ENCODE measurements around the gene EDIL3.

The EDIL3 gene

DNA sequence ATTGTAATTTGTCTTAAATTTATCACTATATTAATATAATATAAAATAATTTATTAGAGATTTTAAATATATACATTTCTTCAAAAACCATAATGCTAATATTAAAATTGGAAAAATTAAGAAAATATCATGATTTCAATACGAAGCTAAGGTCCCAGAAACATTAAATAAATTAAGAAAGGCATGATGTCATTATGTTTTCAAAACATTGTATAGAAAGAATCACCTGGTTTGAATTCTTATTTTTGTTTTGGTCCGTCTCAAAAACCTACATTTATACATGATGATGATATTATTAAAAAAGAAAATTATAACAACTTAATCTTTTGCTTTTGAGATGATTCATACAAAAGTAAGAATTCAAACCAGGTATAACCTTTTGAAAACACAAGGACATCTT is 8.2 kb upstream of the EDIL3 start:
- TF ChIP-seq JUND (IDR thresholded peaks at IDR 0.05; ENCODE audit: low read depth), result no peak
- in situ Hi-C loops (cut with HindIII; ENCODE audit: low pct_unique_long_range_greater_than_20kb, low sequenced_read_pairs), result no loop called here
- no peak for DNase-seq (ENCODE audit: low read depth in 1 of 2, low spot score in 1 of 2)

DNA sequence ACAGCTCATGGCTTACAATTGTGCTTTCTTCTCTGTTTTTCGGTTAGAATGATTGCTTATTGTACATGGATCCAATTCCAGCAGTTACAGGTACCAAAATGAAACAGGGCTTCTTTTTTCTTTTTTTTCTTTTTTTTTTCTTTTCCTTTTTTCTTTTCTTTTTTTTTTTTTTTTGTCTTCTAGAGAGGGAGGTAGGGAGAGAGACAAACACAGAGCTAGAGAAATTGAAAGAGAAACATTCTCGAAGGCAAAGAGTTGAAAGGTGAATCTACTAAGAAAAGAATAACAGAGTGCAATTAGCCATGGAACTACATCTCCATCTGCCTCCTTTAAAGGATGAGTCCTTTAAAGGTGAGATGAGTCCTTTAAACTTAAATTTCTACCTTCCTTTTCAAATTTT is 1.0 kb upstream of the EDIL3 start:
- TF ChIP-seq JUND (IDR thresholded peaks at IDR 0.05; ENCODE audit: low read depth), result no peak
- DNase-seq (ENCODE audit: low read depth in 1 of 2, low spot score in 1 of 2), result no peak
- in situ Hi-C loops (cut with HindIII; ENCODE audit: low pct_unique_long_range_greater_than_20kb, low sequenced_read_pairs), result no loop called here

DNA sequence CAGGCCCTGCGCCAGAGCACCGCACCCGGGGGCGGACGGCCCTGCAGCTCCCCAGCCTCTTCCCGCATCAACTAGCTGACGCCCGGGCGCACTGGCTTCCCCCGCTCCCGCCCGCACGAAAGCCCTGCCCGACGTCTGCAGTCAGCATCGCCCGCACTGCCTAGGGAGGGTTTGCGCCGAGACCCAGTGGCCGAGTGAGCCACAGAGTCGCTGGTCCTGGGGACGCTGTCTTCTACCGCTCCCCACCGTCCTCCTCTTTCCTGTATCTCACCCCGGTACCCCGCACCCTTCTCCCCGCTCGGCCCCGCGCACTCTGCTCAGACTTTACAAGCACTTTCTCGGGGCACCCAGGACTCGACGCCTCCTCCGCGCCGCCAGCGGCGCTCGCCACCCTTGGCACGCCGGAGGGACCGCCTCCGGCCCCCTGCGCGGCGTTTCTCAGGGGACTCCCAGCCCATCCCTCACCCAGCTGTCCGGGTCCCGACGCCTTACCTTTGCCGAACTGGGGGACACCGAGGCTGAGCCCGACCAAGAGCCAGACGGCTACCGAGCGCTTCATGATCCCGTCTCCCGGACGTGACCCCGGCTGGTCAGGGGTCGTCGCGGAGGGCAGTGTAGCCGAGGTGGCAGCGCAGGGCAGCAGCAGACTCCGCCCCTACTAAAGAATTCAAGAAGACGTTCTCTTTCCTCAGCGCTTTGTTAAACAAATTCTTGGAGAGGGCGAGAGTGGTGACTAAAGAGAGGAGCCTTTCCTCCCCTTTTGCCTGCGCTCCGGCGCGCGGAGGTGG is 670 bp downstream of the EDIL3 start:
- no peak for TF ChIP-seq JUND (IDR thresholded peaks at IDR 0.05; ENCODE audit: low read depth)
- DNase-seq (ENCODE audit: low read depth in 1 of 2, low spot score in 1 of 2), result peak in 1 of 2 experiments; percentile 26
- in situ Hi-C loops (cut with HindIII; ENCODE audit: low pct_unique_long_range_greater_than_20kb, low sequenced_read_pairs), result no loop called here

DNA sequence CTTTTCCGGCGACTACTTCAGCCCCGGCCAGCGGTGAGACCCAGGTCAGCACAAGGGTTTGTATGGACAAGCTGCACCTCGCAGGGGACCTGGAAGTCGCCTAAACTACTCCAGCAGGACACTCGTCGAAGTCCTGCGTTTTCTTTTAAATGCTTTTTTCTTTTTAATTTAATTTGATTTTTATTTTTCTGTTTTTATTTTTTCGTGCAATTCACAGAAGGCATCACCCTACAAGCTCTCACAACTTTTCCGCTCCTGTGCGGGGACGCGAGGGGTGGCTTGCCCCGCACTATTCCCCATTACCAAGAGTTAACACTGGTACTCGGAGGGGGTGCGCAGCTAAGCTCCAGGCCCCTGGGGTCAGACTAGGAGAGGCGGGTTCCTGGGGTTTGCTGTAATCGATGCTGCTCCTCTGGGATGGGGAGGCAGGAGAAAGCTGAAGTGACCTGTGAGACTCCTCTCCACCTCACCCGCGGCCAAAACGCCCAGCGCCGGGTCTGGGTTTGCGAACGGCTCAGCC is 1.3 kb downstream of the EDIL3 start:
- TF ChIP-seq JUND (IDR thresholded peaks at IDR 0.05; ENCODE audit: low read depth), result no peak
- in situ Hi-C loops (cut with HindIII; ENCODE audit: low pct_unique_long_range_greater_than_20kb, low sequenced_read_pairs), result no loop called here
- DNase-seq (ENCODE audit: low read depth in 1 of 2, low spot score in 1 of 2), result no peak

DNA sequence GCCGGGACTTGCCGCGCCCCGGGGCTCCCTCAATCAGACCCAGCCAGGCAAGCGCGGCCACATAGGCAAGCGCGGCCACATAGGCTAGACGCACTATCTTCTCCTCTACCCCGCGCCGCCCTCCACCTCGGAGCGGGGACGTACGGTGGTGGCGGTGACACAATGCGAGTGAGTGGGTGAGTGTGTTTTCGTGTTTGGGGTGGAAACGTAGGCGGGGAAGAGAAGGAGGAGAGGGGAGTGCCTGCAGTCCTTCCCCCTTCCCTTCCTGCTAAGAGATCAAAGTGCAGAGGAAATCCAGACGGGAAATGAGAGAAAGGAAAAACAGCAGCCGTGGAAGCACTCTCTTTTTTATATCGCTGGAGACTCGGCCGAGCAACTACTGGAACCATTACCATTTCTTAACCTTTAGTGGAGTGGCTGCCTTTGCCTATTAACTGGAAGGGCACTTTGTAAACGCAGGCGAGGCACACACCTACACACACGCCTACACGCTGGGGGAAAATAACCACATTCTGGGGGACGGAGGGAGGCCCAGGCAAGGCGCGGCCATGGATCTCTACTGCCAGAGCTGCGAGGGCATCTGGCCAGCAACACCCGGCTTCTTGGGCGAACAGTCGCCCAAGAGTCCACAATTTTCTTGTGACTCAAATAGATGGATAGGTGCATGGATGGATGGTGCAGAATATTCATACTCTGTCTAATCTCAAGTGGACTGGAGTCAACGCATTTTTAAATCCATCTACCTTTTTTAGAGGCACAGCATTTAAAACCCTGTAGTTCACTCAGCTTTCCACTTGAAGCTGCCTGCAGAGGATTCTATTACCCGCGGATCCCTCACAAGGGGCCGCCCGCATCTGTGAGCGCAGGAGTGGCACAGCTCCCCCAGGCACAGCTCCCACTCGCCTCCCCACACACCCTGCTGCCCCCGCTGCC is 2.1 kb downstream of the EDIL3 start:
- peak in 1 of 2 experiments; percentile 47 for DNase-seq (ENCODE audit: low read depth in 1 of 2, low spot score in 1 of 2)
- in situ Hi-C loops (cut with HindIII; ENCODE audit: low pct_unique_long_range_greater_than_20kb, low sequenced_read_pairs), result no loop called here
- no peak for TF ChIP-seq JUND (IDR thresholded peaks at IDR 0.05; ENCODE audit: low read depth)

DNA sequence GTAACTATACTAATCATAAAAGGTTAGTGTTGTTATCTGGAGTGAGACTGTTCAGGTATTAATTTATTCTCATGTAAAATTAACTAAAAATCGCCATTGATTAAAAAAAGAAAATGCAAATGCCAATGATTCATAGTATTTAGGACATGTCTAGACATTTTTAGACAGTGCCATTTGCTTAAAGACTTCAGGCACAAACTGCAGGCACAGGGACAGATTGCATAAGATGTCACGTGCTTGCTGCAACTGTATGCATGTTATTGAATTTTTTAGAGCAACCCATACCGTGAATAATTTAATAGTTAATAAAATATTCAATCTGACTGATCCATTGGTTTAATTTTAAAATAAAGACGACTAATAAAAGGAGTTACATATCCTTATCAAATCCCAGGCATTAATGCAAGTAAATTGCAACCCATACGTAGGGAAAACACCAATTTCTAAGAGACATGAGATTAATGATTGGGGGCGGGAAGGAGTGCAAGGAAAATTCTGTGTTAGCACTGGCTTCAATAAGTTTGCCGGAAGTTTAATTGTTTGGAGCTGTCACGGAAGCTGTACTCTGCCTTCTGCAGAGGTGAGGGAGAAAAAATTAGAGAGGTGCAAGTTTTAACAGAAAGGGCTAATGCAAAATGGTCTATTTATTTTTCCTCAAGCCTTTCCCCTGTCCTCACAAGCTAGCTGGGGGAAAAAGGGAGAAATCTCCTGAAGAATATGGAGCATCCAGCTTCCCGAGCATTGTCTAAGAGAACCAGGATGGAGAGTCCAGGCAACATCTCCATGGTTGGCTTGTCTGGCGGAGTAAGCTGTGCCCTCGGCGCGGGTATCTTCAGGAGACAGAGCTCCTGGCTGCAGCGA is 2.9 kb downstream of the EDIL3 start:
- no peak for TF ChIP-seq JUND (IDR thresholded peaks at IDR 0.05; ENCODE audit: low read depth)
- no peak for DNase-seq (ENCODE audit: low read depth in 1 of 2, low spot score in 1 of 2)
- in situ Hi-C loops (cut with HindIII; ENCODE audit: low pct_unique_long_range_greater_than_20kb, low sequenced_read_pairs), result no loop called here

DNA sequence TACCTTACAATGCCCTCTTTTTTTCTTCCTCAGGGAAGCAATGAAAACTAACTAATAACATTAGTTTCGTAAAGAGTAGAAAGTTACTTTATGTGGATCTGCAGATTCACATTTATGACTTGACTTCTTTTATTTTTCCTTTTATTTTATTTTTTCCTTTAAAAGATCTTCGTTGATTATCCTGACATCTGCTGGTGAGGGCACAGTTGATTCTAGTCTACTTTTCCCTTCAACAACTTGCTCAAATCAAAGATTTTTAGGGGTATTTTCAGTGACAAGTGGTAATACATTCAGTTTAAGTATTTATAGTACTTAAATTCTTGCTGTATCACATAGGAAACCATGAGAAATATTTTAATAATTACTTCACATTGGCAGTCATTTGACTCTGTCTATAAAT is 4.9 kb downstream of the EDIL3 start:
- TF ChIP-seq JUND (IDR thresholded peaks at IDR 0.05; ENCODE audit: low read depth), result no peak
- in situ Hi-C loops (cut with HindIII; ENCODE audit: low pct_unique_long_range_greater_than_20kb, low sequenced_read_pairs), result no loop called here
- DNase-seq (ENCODE audit: low read depth in 1 of 2, low spot score in 1 of 2), result no peak

DNA sequence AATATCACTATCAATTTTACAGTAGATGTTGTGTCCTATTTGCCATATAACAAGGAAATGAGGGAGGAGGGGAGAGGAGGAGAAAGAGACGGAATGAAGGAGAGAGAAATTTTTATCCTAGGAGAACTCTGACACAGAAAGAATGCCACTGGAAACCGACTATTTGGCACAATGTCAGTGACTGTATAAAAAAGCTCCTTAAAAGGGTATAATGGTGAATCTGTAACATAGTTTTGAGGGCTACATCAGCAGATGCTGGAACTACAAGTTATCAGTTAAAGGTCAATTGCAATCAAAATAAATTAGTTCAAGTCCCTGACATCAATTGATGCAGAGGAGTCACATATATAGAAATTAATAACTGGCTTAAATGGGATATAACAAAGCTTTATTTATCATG is 5.7 kb downstream of the EDIL3 start:
- in situ Hi-C loops (cut with HindIII; ENCODE audit: low pct_unique_long_range_greater_than_20kb, low sequenced_read_pairs), result no loop called here
- no peak for DNase-seq (ENCODE audit: low read depth in 1 of 2, low spot score in 1 of 2)
- TF ChIP-seq JUND (IDR thresholded peaks at IDR 0.05; ENCODE audit: low read depth), result no peak

DNA sequence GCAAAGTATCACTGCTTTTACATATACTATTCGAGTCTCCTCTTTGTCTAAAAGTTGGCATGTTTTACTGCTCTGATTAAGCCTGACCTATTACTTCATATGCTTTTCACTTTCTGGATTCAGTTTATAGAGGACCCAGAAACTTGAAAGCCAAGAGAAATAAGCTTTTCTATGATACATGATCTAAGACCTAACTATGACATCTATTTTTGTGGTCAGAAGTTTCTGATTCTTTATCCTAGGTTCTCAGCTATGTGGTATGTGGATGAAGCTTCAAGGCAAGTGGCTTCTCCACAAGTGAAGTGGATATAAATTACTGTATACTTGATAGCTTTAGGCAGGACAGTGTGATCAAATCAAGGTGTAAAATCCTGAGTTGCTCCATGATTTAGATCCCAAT is 6.3 kb downstream of the EDIL3 start:
- DNase-seq (ENCODE audit: low read depth in 1 of 2, low spot score in 1 of 2), result no peak
- in situ Hi-C loops (cut with HindIII; ENCODE audit: low pct_unique_long_range_greater_than_20kb, low sequenced_read_pairs), result no loop called here
- no peak for TF ChIP-seq JUND (IDR thresholded peaks at IDR 0.05; ENCODE audit: low read depth)

DNA sequence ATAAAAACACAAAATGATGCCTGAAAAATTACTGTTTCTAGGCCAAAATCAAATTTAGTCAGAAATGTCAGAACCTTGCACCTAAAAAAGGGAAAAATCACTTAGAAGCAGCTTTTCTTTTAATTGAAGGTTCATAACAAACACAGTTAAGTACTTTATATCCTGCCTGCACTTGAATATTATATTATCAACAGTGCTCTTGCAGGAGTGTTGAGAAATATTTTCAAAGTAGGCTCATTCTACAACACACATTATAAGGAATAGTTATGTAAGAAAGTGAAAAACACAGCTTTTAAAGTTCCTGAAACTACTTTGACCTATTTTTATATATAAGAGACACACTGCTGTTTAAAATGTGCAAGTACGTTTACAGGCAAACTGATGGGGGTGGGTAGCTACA is 8.3 kb downstream of the EDIL3 start:
- no peak for DNase-seq (ENCODE audit: low read depth in 1 of 2, low spot score in 1 of 2)
- no peak for TF ChIP-seq JUND (IDR thresholded peaks at IDR 0.05; ENCODE audit: low read depth)
- in situ Hi-C loops (cut with HindIII; ENCODE audit: low pct_unique_long_range_greater_than_20kb, low sequenced_read_pairs), result no loop called here

DNA sequence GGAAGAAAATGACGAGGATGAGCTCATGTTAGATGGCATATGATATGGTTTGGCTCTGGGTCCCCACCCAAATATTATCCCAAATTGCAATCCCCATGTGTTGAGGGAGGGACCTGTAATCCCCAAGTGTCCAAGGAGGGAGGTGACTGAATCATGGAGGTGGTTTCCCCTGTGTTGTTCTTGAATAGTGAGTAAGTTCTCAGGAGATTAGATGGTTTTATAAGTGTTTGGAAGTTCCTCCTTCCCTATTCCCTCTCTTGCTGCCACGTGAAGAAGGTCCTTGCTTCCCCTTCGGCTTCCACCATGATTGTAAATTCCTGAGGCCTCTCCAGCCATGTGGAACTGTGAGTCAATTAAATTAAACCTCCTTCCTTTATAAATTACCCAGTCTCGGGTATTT is 10.1 kb downstream of the EDIL3 start:
- no peak for DNase-seq (ENCODE audit: low read depth in 1 of 2, low spot score in 1 of 2)
- TF ChIP-seq JUND (IDR thresholded peaks at IDR 0.05; ENCODE audit: low read depth), result no peak
- in situ Hi-C loops (cut with HindIII; ENCODE audit: low pct_unique_long_range_greater_than_20kb, low sequenced_read_pairs), result no loop called here

DNA sequence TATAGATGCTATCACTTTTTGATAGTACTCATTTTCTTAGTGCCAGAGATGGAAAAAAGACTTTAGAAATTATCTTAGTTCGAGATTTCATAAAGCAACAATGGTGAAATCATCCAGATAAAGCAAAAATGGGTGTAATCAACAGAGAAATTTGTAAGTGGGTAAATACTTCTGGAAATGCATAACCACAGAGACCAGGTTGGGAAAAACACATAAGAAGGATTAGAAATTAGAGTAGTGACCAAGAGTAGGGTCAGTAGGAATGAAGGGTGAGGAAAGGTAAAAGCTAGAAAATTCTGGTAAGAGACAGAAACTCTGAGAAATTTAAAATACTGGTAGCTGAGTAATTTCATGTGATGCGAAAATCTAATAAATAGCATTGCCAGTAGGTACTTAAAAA is 11.2 kb downstream of the EDIL3 start:
- in situ Hi-C loops (cut with HindIII; ENCODE audit: low pct_unique_long_range_greater_than_20kb, low sequenced_read_pairs), result no loop called here
- no peak for DNase-seq (ENCODE audit: low read depth in 1 of 2, low spot score in 1 of 2)
- TF ChIP-seq JUND (IDR thresholded peaks at IDR 0.05; ENCODE audit: low read depth), result no peak

Measured in T47D (cell line).